Astrocyte of the spinal cord (primary cell): ENCODE measurements around the gene CHCHD3.
A peak's percentile ranks its signal among the peaks of the same experiment; 100 is the strongest.

ENCODE experiments used
- DNase-seq: peaks from one replicate; pipeline ENCODE4 v3.0.0; 2011; ENCODE audit warnings: low read depth, low spot score
- H3K4me3 ChIP-seq: 2 replicates; pipeline ENCODE4 v1.5.1; 2011; ENCODE audit warnings: low read depth, mild to moderate bottlenecking, low read length, moderate library complexity
- CTCF ChIP-seq: IDR thresholded peaks from 2 replicates; pipeline ENCODE4 v1.5.1; 2012; ENCODE audit warnings: low read depth, mild to moderate bottlenecking, low read length, inconsistent platforms
- in situ Hi-C: cut with HindIII; loops from 2 replicates; pipeline ENCODE4 v1.10.0; 2017; ENCODE audit warnings: low sequenced_read_pairs

CHCHD3 gene

GRCh38 chr7:132793474-132793873, 288.4 kb downstream of the CHCHD3 start:
- no peak for TF ChIP-seq CTCF
- in situ Hi-C loops: no loop called here
- H3K4me3 ChIP-seq: no peak overlapping the region
- DNase-seq: no peak

- no peak for DNase-seq
- in situ Hi-C loops: no loop called here
- TF ChIP-seq CTCF: no peak
- H3K4me3 ChIP-seq: no peak overlapping the region
Measured at GRCh38 chr7:132791036-132791435, 290.9 kb downstream of the CHCHD3 start.

- no peak for TF ChIP-seq CTCF
- H3K4me3 ChIP-seq: no peak overlapping the region
- in situ Hi-C loops: no loop called here
- DNase-seq: no peak
Measured at GRCh38 chr7:132790104-132790503, 291.8 kb downstream of the CHCHD3 start.

- in situ Hi-C loops: no loop called here
- no peak overlapping the region for H3K4me3 ChIP-seq
- no peak for TF ChIP-seq CTCF
- no peak for DNase-seq
Measured at GRCh38 chr7:132789281-132789680, 292.6 kb downstream of the CHCHD3 start.

- in situ Hi-C loops: no loop called here
- H3K4me3 ChIP-seq: no peak overlapping the region
- TF ChIP-seq CTCF: no peak
- DNase-seq: no peak
Measured at GRCh38 chr7:132785870-132786269, 296.0 kb downstream of the CHCHD3 start.

GRCh38 chr7:132784406-132784805, 297.5 kb downstream of the CHCHD3 start:
- TF ChIP-seq CTCF: no peak
- no peak for DNase-seq
- in situ Hi-C loops: no loop called here
- no peak overlapping the region for H3K4me3 ChIP-seq

- peak; percentile 92 for DNase-seq
Measured at GRCh38 chr7:132783824-132784223, 298.1 kb downstream of the CHCHD3 start.

More at GRCh38 chr7:132783824-132784223, 298.1 kb downstream of the CHCHD3 start:
- no peak for TF ChIP-seq CTCF
- in situ Hi-C loops: no loop called here
- no peak overlapping the region for H3K4me3 ChIP-seq
